Measurements from ENCODE around the gene NOTCH2.
A peak's percentile ranks its signal among the peaks of the same experiment; 100 is the strongest.
"Not testable (repeated sequence)": the region's sequence is repeated elsewhere in the genome, so short reads cannot be mapped to it uniquely, and the experiment has no call there.

Gene NOTCH2

DNA sequence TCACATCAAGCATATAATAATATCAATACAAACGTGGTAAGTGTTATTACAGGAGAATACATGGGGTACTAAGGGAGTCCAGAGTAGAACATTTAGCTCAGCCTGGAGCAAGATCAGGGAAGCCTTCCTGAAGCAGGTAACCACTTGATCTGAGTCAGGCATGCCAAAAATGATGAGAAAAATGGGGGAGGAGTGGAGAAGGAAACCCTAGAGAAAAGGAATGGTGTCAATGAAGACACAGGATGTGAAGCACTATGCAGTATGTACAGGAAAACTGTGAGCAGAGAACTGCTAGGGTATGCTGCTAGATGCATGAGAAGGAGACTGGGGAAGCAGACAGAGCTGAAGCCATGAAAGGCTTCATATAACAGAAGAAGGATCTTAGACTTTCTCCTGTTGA, 84.7 kb downstream of the NOTCH2 start:
- Mint-ChIP-seq H3K4me3 (no peak overlapping the region), H3K36me3 (ENCODE audit: low read depth) (peaks cover 51% of the 10 kb centered on the region), H3K9me3 (peaks cover 3% of the 10 kb centered on the region), H3K27me3 (ENCODE audit: low read depth) (no peaks in the 10 kb centered on the region), H3K4me1 (peaks cover 43% of the 10 kb centered on the region), H3K27ac (peak overlapping the region in 2 of 3 experiments; percentile 76 to 89)
- TF ChIP-seq, protein P1, sequence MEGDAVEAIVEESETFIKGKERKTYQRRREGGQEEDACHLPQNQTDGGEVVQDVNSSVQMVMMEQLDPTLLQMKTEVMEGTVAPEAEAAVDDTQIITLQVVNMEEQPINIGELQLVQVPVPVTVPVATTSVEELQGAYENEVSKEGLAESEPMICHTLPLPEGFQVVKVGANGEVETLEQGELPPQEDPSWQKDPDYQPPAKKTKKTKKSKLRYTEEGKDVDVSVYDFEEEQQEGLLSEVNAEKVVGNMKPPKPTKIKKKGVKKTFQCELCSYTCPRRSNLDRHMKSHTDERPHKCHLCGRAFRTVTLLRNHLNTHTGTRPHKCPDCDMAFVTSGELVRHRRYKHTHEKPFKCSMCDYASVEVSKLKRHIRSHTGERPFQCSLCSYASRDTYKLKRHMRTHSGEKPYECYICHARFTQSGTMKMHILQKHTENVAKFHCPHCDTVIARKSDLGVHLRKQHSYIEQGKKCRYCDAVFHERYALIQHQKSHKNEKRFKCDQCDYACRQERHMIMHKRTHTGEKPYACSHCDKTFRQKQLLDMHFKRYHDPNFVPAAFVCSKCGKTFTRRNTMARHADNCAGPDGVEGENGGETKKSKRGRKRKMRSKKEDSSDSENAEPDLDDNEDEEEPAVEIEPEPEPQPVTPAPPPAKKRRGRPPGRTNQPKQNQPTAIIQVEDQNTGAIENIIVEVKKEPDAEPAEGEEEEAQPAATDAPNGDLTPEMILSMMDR (IDR thresholded peaks at IDR 0.05; ENCODE audit: unreplicated experiment in 3 of 3): no peak

DNA sequence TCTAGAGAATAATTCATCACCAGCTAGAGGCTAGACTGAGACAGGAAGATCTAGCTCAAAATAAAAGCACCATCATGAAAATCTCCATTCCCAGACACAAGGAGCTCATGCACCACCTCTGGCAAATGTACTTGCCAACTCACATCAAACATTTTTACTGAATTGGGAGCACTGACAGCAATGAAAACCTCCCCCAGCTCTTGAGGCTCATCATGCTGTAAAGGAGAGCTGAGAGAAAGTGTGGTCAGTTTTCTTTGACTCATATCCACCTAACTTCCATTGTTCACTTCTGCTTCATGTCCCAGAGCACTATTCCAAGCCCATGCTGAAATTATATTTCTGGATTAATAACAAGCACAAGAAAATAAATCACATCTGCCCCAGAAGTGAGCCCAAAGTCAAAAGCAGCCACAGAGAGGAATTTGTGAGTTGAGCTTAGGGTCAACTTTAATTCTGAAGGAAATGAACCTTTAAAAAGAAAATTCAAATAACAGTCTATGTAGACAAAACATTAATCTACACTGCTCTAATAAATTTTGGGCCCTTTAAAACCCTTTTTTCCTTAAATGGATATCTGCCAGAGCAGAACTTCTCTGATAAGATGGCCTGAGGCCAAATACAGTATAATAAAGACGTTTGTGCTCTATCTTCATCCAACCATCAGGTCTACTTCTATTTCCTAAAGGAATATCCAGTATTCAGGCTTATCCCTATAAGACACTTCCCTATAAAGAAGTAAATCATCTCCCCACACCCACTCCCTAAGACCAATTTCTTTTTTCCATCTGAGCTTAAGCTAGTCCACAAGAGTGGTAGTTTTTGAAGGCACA, 87.3 kb downstream of the NOTCH2 start:
- Mint-ChIP-seq H3K4me3 (peak overlapping the region in 2 of 3 experiments; percentile 16 to 18), H3K27me3 (ENCODE audit: low read depth) (no peaks in the 10 kb centered on the region), H3K4me1 (peaks cover 48% of the 10 kb centered on the region), H3K9me3 (no peaks in the 10 kb centered on the region), H3K27ac (no peak overlapping the region), H3K36me3 (ENCODE audit: low read depth) (peaks cover 50% of the 10 kb centered on the region)
- TF ChIP-seq, protein P1 (IDR thresholded peaks at IDR 0.05; ENCODE audit: unreplicated experiment in 3 of 3): no peak

DNA sequence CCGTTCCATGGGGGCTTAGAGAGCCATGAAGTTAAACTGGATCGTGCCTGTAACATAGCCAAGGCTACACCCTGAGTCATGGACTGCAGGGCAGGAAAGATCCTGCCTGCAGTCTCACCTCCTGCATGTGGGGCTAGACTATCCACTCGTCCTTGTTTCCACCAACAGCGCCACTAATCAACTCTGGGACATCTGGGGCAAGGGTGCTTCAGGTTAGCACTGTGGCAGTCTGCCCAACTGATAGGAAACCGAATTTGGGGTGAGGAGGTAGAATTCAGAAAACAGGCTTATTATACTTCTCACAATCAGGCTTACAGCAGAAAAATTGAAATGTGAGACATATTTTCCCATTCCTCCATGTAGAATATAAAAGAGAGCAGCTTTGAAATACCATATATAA, 88.0 kb downstream of the NOTCH2 start:
- peaks cover 47% of the 10 kb centered on the region for H3K4me1 Mint-ChIP-seq
- no peak overlapping the region for H3K27ac Mint-ChIP-seq
- TF ChIP-seq, protein P1 (IDR thresholded peaks at IDR 0.05; ENCODE audit: unreplicated experiment in 3 of 3): no peak
- H3K27me3 Mint-ChIP-seq (ENCODE audit: low read depth): no peaks in the 10 kb centered on the region
- peaks cover 48% of the 10 kb centered on the region for H3K36me3 Mint-ChIP-seq (ENCODE audit: low read depth)
- no peak overlapping the region for H3K4me3 Mint-ChIP-seq
- H3K9me3 Mint-ChIP-seq: no peaks in the 10 kb centered on the region

DNA sequence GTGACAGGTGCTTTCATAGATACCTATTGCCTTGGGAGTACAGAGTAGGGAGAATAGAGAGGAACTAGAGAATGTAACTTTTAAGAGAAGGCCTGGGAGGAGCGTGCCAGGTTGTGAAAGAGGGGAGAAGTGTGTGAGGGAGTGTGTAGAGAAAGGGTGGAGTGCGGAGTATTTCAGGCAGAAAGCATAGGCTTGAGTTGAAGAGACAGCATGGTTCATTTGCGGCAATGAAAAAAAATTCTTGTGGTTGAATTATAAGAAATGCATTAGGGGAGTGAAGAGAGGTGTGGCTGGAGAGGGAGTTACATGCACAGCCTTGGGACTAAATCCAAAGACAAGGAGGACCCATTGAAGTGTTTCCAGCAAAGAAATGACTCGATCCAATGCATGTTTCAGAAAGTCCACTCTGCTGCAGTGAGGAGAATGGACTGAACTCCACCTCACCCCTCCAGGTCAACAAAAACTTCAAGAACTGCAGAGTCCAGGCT, 91.4 kb downstream of the NOTCH2 start:
- Mint-ChIP-seq H3K9me3 (no peaks in the 10 kb centered on the region), H3K4me3 (no peak overlapping the region), H3K27ac (peak overlapping the region; percentile 4 to 80 (median 51)), H3K4me1 (peaks cover 46% of the 10 kb centered on the region), H3K27me3 (ENCODE audit: low read depth) (no peaks in the 10 kb centered on the region), H3K36me3 (ENCODE audit: low read depth) (peaks cover 45% of the 10 kb centered on the region)
- TF ChIP-seq, protein P1 (IDR thresholded peaks at IDR 0.05; ENCODE audit: unreplicated experiment in 3 of 3): no peak

DNA sequence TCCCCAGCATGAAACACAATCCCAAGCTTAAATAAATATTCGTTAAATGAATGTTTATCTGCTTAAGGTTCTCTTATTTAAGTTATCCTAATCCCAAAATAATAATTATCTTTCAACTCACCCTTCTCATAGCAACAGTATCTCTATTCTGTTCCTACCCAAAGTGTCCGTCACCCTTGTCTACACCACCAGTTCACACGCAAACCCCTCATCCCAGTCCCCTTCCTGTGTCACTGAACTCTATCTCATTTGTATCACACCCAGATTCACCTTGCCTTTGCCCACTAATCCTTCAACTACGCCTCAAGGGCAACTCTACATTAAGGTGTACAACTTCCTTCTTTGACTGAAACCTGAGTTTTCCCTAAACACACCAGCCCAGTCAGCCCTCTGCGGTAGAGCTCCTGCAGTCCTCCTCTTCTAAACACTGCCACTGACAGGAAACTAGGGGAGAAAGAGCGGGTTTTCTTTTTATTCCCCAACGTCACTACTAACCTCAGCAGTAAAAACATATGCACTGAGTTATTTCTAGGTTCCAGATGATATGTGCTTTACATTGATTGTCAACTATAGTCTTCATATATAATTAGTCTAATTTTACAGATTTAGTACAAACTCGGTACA, 92.2 kb downstream of the NOTCH2 start:
- H3K36me3 Mint-ChIP-seq (ENCODE audit: low read depth): peaks cover 44% of the 10 kb centered on the region
- H3K9me3 Mint-ChIP-seq; H3K27me3 Mint-ChIP-seq (ENCODE audit: low read depth); H3K4me3 Mint-ChIP-seq: not testable (repeated sequence)
- H3K27ac Mint-ChIP-seq: peak overlapping the region; percentile 4 to 80 (median 51)
- peaks cover 46% of the 10 kb centered on the region for H3K4me1 Mint-ChIP-seq

DNA sequence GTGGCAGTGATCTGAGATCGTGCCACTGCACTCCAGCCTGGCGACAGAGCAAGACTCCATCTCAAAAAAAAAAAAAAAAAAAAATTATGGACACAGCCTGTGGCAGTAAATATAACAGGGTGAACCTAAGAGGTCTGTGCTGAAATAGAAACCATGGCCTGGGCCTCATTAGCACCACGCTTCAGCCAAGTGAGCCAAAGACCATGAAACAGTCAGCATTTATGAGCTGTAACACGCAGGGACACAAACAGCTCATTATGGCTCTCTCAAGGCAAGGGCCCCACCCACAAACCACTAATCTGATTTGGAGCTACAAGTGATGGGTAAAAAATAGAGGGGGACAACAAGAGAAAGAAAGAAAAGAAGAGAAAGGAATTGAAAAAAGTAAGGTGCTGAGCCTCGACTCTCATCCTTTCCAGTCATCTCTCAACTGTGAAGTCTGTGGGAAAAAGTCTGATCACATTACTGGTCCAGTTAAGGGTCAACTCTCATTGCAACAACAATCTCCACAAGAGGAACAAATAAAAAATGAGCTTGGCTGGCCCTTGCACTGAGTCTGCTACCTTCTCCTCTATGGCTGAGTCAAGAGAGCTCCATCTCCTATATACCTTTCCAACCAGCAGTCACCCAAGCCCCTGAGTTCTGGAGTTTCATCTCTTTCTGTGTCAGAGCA, 93.7 kb downstream of the NOTCH2 start:
- peak overlapping the region; percentile 8 to 56 (median 28) for H3K27ac Mint-ChIP-seq
- not testable (repeated sequence) for H3K4me3 Mint-ChIP-seq

More for the DNA sequence above, 93.7 kb downstream of the NOTCH2 start:
- H3K4me1 Mint-ChIP-seq: peaks cover 46% of the 10 kb centered on the region
- peaks cover 59% of the 10 kb centered on the region for H3K36me3 Mint-ChIP-seq (ENCODE audit: low read depth)
- H3K27me3 Mint-ChIP-seq (ENCODE audit: low read depth); H3K9me3 Mint-ChIP-seq: not testable (repeated sequence)
